B cell (primary cell): ENCODE data around the gene IPO8. TPM values are rescaled to one million over a fixed set of nuclear protein-coding genes. Genes with fewer than 3 reads are reported as not detected.

Experiments
- ATAC-seq: fragments of 200-7000 bp; cut with Tn5 transposase; one replicate; pipeline ENCODE4 v1.10.0; 2021; ENCODE audit warnings: low read depth, mild to moderate bottlenecking, moderate number of reproducible peaks, moderate library complexity
- CTCF ChIA-PET: fragments of 350-600 bp; sonication (Branson Sonifier 250); formaldehyde crosslinking; loops from one replicate; lab custom pipeline; 2021; ENCODE audit warnings: antibody characterized with exemption, inconsistent platforms; lab: Charles Lee
- POLR2A ChIA-PET: fragments of 350-600 bp; sonication (Branson Sonifier 250); formaldehyde crosslinking; loops from one replicate; lab custom pipeline; 2021; ENCODE audit warnings: antibody characterized with exemption; lab: Charles Lee
- DNase-seq: peaks from one replicate; pipeline ENCODE4 v3.0.0; 2013
- H2AFZ ChIP-seq: 2 replicates; pipeline ENCODE4 v1.6.1; 2012; ENCODE audit warnings: mild to moderate bottlenecking, low read depth, low read length; ENCODE audit not compliant: insufficient read depth, poor library complexity, severe bottlenecking
- H3K27ac ChIP-seq, 2 donors: 1 replicate in 1 of 2; 2 replicates in 1 of 2; pipeline ENCODE4 v1.5.1; 2012 to 2013; ENCODE audit warnings: low read length in 2 of 2, mild to moderate bottlenecking in 2 of 2, moderate library complexity in 1 of 2
- H3K27me3 ChIP-seq, 4 experiments: fragments of 200-600 bp in 1 of 4; sonication (generic) in 1 of 4; replicated peaks in 1 of 4; 1 replicate in 2 of 4; 2 replicates in 2 of 4; pipeline versions ENCODE4 v1.6.1 to v1.7.0; 2013 to 2016; ENCODE audit warnings: low read length in 3 of 4, mild to moderate bottlenecking in 2 of 4, mixed read lengths in 1 of 4, moderate library complexity in 1 of 4; ENCODE audit not compliant: insufficient read depth in 4 of 4, control insufficient read depth in 3 of 4; ENCODE audit errors: control extremely low read depth in 1 of 4
- H3K36me3 ChIP-seq, 2 experiments: replicated peaks in 1 of 2; 1 replicate in 1 of 2; 2 replicates in 1 of 2; pipeline versions ENCODE4 v1.6.1 to v1.7.1; 2013; ENCODE audit warnings: low read length in 1 of 2; ENCODE audit not compliant: insufficient read depth in 2 of 2, control insufficient read depth in 1 of 2; ENCODE audit errors: control extremely low read depth in 1 of 2, extremely low read depth in 1 of 2
- H3K4me1 ChIP-seq, 2 donors: fragments of 200-600 bp in 1 of 2; sonication (generic) in 1 of 2; 1 replicate in 1 of 2; 2 replicates in 1 of 2; pipeline versions ENCODE4 v1.5.1 to v1.6.1; 2013 to 2017; ENCODE audit warnings: low read length in 2 of 2; ENCODE audit not compliant: control insufficient read depth in 2 of 2, insufficient read depth in 2 of 2
- H3K4me2 ChIP-seq: replicated peaks from 2 replicates; pipeline ENCODE3; 2012; ENCODE audit warnings: mild to moderate bottlenecking, low read depth, low read length; ENCODE audit not compliant: poor library complexity, severe bottlenecking
- H3K4me3 ChIP-seq, 5 experiments: fragments of 200-600 bp in 1 of 5; sonication (generic) in 1 of 5; 1 replicate in 3 of 5; 2 replicates in 2 of 5; pipeline versions ENCODE4 v1.5.1 to v1.7.0; 2011 to 2016; ENCODE audit warnings: low read length in 4 of 5, mild to moderate bottlenecking in 4 of 5, low read depth in 2 of 5, control low read depth in 1 of 5, moderate library complexity in 1 of 5; ENCODE audit not compliant: insufficient read depth in 1 of 5; ENCODE audit errors: control extremely low read depth in 1 of 5, extremely low read depth in 1 of 5
- H3K79me2 ChIP-seq: fragments of 200-600 bp; sonication (generic); one replicate; pipeline ENCODE4 v1.6.0; 2016; ENCODE audit warnings: low read length; ENCODE audit not compliant: control insufficient read depth, insufficient read depth
- H3K9ac ChIP-seq: fragments of 200-600 bp; sonication (generic); 2 replicates; pipeline ENCODE4 v1.6.1; 2017; ENCODE audit warnings: mild to moderate bottlenecking, low read length, moderate library complexity
- H3K9me3 ChIP-seq, 3 donors: one replicate each; pipeline versions ENCODE4 v1.6.1 to v1.7.1; 2013; ENCODE audit warnings: low read length in 2 of 3; ENCODE audit not compliant: control insufficient read depth in 2 of 3, insufficient read depth in 1 of 3; ENCODE audit errors: control extremely low read depth in 1 of 3
- H4K20me1 ChIP-seq: 2 replicates; pipeline ENCODE4 v1.6.0; 2012; ENCODE audit warnings: mild to moderate bottlenecking, low read length; ENCODE audit not compliant: insufficient read depth, control insufficient read depth, poor library complexity, severe bottlenecking
- H3K27ac Mint-ChIP-seq: one replicate; pipeline ENCODE4 v1.8.0; 2021; ENCODE audit warnings: mixed read lengths
- H3K27me3 Mint-ChIP-seq: one replicate; pipeline ENCODE4 v1.8.0; 2021; ENCODE audit warnings: mixed read lengths
- H3K4me1 Mint-ChIP-seq: one replicate; pipeline ENCODE4 v1.8.0; 2021; ENCODE audit warnings: mixed read lengths
- H3K4me3 Mint-ChIP-seq: one replicate; pipeline ENCODE4 v1.8.0; 2021; ENCODE audit warnings: mixed read lengths
- H3K9me3 Mint-ChIP-seq: one replicate; pipeline ENCODE4 v1.8.0; 2022; ENCODE audit warnings: mixed read lengths; ENCODE audit not compliant: insufficient read depth
- EZH2 ChIP-seq: IDR thresholded peaks from 2 replicates; pipeline ENCODE4 v1.6.1; 2012; ENCODE audit warnings: borderline replicate concordance, low read depth, mild to moderate bottlenecking, moderate library complexity, low read length; ENCODE audit not compliant: insufficient read depth, poor library complexity, severe bottlenecking
- WGBS: methylation state at CpG from one replicate; pipeline ENCODE4 v1.1.5; 2013; ENCODE audit warnings: missing lambda C conversion rate; ENCODE audit not compliant: insufficient coverage; 5-methylcytosine and 5-hydroxymethylcytosine counted together
- intact Hi-C: fragments of 100-400 bp; cut with micrococcal nuclease; formaldehyde crosslinking; loops from one replicate; pipeline ENCODE4 v1.10.0; 2022
- polyA plus RNA-seq: library from polyadenylated mRNA; depleted of rRNA; stranded (reverse); fragments of >200 nt; gene quantifications from 2 replicates; pipeline ENCODE4 v1.2.3, GENCODE V29; 2012
- total RNA-seq, 2 donors: library from RNA; stranded (reverse); fragments of 120-200 nt in 1 of 2; gene quantifications; 1 replicate in 1 of 2; 2 replicates in 1 of 2; pipeline versions ENCODE4 v1.2.3 to v1.2.4, GENCODE V29; 2013 to 2022
- TF ChIP-seq, protein P1 (sequence below): fragments of 200-600 bp; IDR thresholded peaks from one replicate; pipeline ENCODE4 v1.8.0; 2022; ENCODE audit warnings: antibody characterized with exemption, mild to moderate bottlenecking

Gene IPO8
- total and polyA plus RNA-seq, 2 donors (not counting 1 experiment from before 2014, with no cell fraction given) = 7.5 to 58.1 TPM

DNA sequence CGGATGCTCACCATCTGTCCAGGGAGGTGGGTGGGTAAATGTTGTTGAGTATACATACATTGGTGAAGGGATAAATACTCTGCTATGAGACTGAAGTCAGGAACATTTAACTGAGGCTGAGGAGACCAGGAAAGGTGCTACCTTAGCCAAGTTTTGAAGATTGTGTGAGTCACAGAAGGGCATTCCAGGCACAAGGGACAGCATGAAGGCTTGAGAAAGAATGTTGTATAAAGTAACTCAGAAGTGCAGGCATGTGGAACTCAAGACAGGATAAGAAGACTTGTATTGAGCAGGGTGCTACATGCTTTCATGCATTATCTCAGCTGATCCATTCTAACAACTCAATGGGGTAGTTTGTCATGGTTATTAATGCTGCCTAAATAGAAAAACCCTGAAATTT lies 112.7 kb downstream of the IPO8 start:
- WGBS = no CpG with 5 or more reads among the region's 1 CpG
- Mint-ChIP-seq H3K27ac (no peak overlapping the region), H3K9me3 (no peaks in the 10 kb centered on the region), H3K4me3 (no peak overlapping the region), H3K4me1 (no peaks in the 10 kb centered on the region), H3K27me3 (no peaks in the 10 kb centered on the region)
- intact Hi-C loops = no loop called here
- CTCF ChIA-PET = no interaction called here
- no peak overlapping the region for H2AFZ ChIP-seq
- TF ChIP-seq, protein P1, sequence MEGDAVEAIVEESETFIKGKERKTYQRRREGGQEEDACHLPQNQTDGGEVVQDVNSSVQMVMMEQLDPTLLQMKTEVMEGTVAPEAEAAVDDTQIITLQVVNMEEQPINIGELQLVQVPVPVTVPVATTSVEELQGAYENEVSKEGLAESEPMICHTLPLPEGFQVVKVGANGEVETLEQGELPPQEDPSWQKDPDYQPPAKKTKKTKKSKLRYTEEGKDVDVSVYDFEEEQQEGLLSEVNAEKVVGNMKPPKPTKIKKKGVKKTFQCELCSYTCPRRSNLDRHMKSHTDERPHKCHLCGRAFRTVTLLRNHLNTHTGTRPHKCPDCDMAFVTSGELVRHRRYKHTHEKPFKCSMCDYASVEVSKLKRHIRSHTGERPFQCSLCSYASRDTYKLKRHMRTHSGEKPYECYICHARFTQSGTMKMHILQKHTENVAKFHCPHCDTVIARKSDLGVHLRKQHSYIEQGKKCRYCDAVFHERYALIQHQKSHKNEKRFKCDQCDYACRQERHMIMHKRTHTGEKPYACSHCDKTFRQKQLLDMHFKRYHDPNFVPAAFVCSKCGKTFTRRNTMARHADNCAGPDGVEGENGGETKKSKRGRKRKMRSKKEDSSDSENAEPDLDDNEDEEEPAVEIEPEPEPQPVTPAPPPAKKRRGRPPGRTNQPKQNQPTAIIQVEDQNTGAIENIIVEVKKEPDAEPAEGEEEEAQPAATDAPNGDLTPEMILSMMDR = no peak
- no peak for TF ChIP-seq EZH2
- H3K9ac ChIP-seq = no peak overlapping the region
- H3K79me2 ChIP-seq = no peaks in the 10 kb centered on the region
- H3K4me3 ChIP-seq = no peak overlapping the region
- POLR2A ChIA-PET = no interaction called here
- H3K27me3 ChIP-seq = no peaks in the 10 kb centered on the region
- H3K9me3 ChIP-seq = peaks cover 0 to 5% (median 0%) of the 10 kb centered on the region in 3 donors
- ATAC-seq (no peak), DNase-seq (no peak)
- H3K36me3 ChIP-seq = no peaks in the 10 kb centered on the region
- H3K27ac ChIP-seq = no peak overlapping the region
- no peaks in the 10 kb centered on the region for H4K20me1 ChIP-seq
- no peaks in the 10 kb centered on the region for H3K4me1 ChIP-seq
- H3K4me2 ChIP-seq = no peak overlapping the region

DNA sequence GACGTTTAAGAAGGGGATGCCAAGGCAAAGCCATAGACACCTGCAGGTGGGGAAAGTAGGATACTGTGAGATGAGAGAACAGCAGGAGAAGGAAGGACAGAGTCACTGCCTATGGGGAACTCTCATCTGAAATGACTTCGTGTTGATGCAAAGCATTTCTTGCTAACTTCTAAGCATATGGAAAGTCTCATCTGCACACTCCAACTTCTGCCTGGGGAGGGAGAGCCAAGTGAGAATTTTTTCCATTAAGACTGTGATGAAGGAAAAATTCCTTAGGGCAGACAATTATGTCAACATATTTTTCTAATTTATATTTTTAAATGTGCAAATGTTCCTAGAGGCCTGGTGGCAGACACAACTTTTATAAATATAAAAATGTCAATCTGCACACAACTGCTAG lies 115.3 kb downstream of the IPO8 start:
- Histone ChIP-seq H3K4me3 (no peak overlapping the region), H3K27me3 (no peaks in the 10 kb centered on the region), H3K4me2 (no peak overlapping the region), H3K27ac (no peak overlapping the region), H3K4me1 (no peaks in the 10 kb centered on the region), H2AFZ (no peak overlapping the region), H3K36me3 (no peaks in the 10 kb centered on the region), H4K20me1 (no peaks in the 10 kb centered on the region), H3K9ac (no peak overlapping the region), H3K9me3 (peaks cover 0 to 5% (median 0%) of the 10 kb centered on the region in 3 donors), H3K79me2 (no peaks in the 10 kb centered on the region)
- TF ChIP-seq, protein P1 = no peak
- no peak for TF ChIP-seq EZH2
- Mint-ChIP-seq H3K27me3 (no peaks in the 10 kb centered on the region), H3K4me1 (no peaks in the 10 kb centered on the region), H3K27ac (no peak overlapping the region), H3K4me3 (no peak overlapping the region), H3K9me3 (no peaks in the 10 kb centered on the region)
- ATAC-seq = no peak
- POLR2A ChIA-PET = no interaction called here
- WGBS = 72% methylated on average over 2 of the region's 2 CpGs
- no peak for DNase-seq
- CTCF ChIA-PET = no interaction called here
- intact Hi-C loops = no loop called here

Other genes with a start within 250 kb of the IPO8 start
- 55.2 and 57.8 TPM in 2 replicates for gene CAPRIN2, start 59.1 kb upstream of the IPO8 start, total RNA-seq
- 24.5 and 31.3 TPM in 2 replicates for gene CAPRIN2, start 59.1 kb upstream of the IPO8 start, polyA plus RNA-seq
- not detected in 2 replicates for gene TSPAN11, start 230.9 kb upstream of the IPO8 start, total RNA-seq
- gene TSPAN11, start 230.9 kb upstream of the IPO8 start, polyA plus RNA-seq = not detected in 2 replicates